PC-9 (cell line): Measurements from ENCODE around the gene ADGRE1. TPM values are rescaled to one million over a fixed set of nuclear protein-coding genes. Genes with fewer than 3 reads are reported as not detected.

Experiments
- BruUV-seq: library from RNA; stranded (reverse); fragments of 400-500 nt; replicated peaks from 2 replicates; lab custom pipeline; 2021; lab: Mats Ljungman, UMichigan
- CTCF ChIA-PET: fragments of 300-600 bp; sonication (Branson Sonifier 250); formaldehyde crosslinking; loops from one replicate; lab custom pipeline; 2022; ENCODE audit warnings: antibody characterized with exemption; lab: Charles Lee
- POLR2A ChIA-PET: fragments of 300-600 bp; sonication (Branson Sonifier 250); formaldehyde crosslinking; loops from one replicate; lab custom pipeline; 2022; ENCODE audit warnings: antibody characterized with exemption; ENCODE audit not compliant: unreplicated experiment; lab: Charles Lee
- DNase-seq, 2 experiments: peaks; one replicate each; pipeline versions ENCODE4 v3.0.0 to v3.0.0-alpha.2; 2015 to 2022; ENCODE audit warnings: mixed read lengths in 1 of 2
- H2AFZ ChIP-seq: fragments of 200-600 bp; sonication (generic); 2 replicates; pipeline ENCODE4 v1.8.1; 2017; ENCODE audit warnings: antibody characterized with exemption
- H3F3A ChIP-seq: fragments of 200-600 bp; sonication (generic); 2 replicates; pipeline ENCODE4 v1.8.1; 2017; ENCODE audit warnings: antibody characterized with exemption, mild to moderate bottlenecking, low read depth; ENCODE audit not compliant: insufficient read depth
- H3K27ac ChIP-seq: fragments of 200-600 bp; sonication (generic); 2 replicates; pipeline ENCODE4 v1.6.1; 2016; ENCODE audit warnings: mixed run types
- H3K27me3 ChIP-seq: fragments of 200-600 bp; sonication (generic); 2 replicates; pipeline ENCODE4 v1.6.1; 2016; ENCODE audit warnings: low read depth, mixed run types; ENCODE audit not compliant: insufficient read depth
- H3K36me3 ChIP-seq: fragments of 200-600 bp; sonication (generic); 2 replicates; pipeline ENCODE4 v1.6.1; 2016; ENCODE audit warnings: low read depth, mixed run types
- H3K4me1 ChIP-seq: fragments of 200-600 bp; sonication (generic); replicated peaks from 2 replicates; pipeline ENCODE4 v1.6.1; 2016; ENCODE audit warnings: mixed run types; ENCODE audit not compliant: insufficient read depth
- H3K4me2 ChIP-seq: fragments of 200-600 bp; sonication (generic); 2 replicates; pipeline ENCODE4 v1.6.1; 2017; ENCODE audit warnings: mixed run types
- H3K4me3 ChIP-seq: fragments of 200-600 bp; sonication (generic); 2 replicates; pipeline ENCODE4 v1.6.1; 2016; ENCODE audit warnings: mixed run types
- H3K79me2 ChIP-seq: fragments of 200-600 bp; sonication (generic); 2 replicates; pipeline ENCODE4 v1.6.1; 2017; ENCODE audit warnings: low read depth, mixed run types
- H3K9me2 ChIP-seq: fragments of 200-600 bp; sonication (generic); 2 replicates; pipeline ENCODE4 v1.8.1; 2017; ENCODE audit warnings: mild to moderate bottlenecking; ENCODE audit not compliant: insufficient read depth
- H3K9me3 ChIP-seq: fragments of 200-600 bp; sonication (generic); 2 replicates; pipeline ENCODE4 v1.8.1; 2016; ENCODE audit warnings: low read depth; ENCODE audit not compliant: insufficient read depth
- H4K20me1 ChIP-seq: fragments of 200-600 bp; sonication (generic); 2 replicates; pipeline ENCODE4 v1.8.1; 2017; ENCODE audit not compliant: insufficient read depth
- EZH2 ChIP-seq: fragments of 200-600 bp; sonication (generic); IDR thresholded peaks from 2 replicates; pipeline ENCODE4 v1.8.0; 2017; ENCODE audit warnings: antibody characterized with exemption, low read depth
- intact Hi-C: fragments of 100-400 bp; cut with micrococcal nuclease; formaldehyde crosslinking; loops from one replicate; pipeline ENCODE4 v1.10.0; 2022; ENCODE audit not compliant: unreplicated experiment
- total RNA-seq: library from RNA; stranded (reverse); gene quantifications from 2 replicates; pipeline ENCODE4 v1.2.3, GENCODE V29; 2021
- TF ChIP-seq, protein P1 (sequence below): fragments of 200-600 bp; sonication (generic); conservative IDR thresholded peaks from 2 replicates; pipeline ENCODE4 v1.6.1; 2017; ENCODE audit warnings: mixed run types, antibody characterized with exemption, mild to moderate bottlenecking, moderate library complexity

Gene ADGRE1
- total RNA-seq, 1 experiment from 2014 or later = not detected

DNA sequence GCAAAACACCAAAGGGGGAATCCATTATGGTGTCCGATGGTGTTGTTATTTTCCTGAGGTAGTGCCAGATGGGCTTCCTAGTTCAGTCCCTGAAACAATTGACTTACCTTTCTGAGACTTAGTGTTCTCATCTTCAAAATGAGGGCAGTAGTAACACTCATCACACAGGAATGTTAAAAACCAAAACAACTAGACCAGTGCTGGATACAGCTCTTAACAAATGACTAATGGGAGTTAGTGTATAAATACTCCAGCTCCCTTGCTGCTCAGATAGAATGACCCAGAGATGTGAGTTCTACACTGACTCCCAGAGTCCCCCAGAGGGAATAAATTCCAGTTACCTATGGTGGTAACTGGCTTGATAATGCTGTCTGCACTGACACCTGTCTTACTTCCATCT is 84.0 kb downstream of the ADGRE1 start:
- H3K4me1 ChIP-seq = no peaks in the 10 kb centered on the region
- H2AFZ ChIP-seq = no peak overlapping the region
- ChIA-PET POLR2A (no interaction called here), CTCF (no interaction called here)
- no peaks in the 10 kb centered on the region for H3K9me3 ChIP-seq
- no peaks in the 10 kb centered on the region for H4K20me1 ChIP-seq
- no peaks in the 10 kb centered on the region for H3F3A ChIP-seq
- H3K79me2 ChIP-seq = no peaks in the 10 kb centered on the region
- TF ChIP-seq EZH2 = no peak
- TF ChIP-seq, protein P1, sequence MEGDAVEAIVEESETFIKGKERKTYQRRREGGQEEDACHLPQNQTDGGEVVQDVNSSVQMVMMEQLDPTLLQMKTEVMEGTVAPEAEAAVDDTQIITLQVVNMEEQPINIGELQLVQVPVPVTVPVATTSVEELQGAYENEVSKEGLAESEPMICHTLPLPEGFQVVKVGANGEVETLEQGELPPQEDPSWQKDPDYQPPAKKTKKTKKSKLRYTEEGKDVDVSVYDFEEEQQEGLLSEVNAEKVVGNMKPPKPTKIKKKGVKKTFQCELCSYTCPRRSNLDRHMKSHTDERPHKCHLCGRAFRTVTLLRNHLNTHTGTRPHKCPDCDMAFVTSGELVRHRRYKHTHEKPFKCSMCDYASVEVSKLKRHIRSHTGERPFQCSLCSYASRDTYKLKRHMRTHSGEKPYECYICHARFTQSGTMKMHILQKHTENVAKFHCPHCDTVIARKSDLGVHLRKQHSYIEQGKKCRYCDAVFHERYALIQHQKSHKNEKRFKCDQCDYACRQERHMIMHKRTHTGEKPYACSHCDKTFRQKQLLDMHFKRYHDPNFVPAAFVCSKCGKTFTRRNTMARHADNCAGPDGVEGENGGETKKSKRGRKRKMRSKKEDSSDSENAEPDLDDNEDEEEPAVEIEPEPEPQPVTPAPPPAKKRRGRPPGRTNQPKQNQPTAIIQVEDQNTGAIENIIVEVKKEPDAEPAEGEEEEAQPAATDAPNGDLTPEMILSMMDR = no peak
- no peak overlapping the region for H3K27ac ChIP-seq
- intact Hi-C loops = no loop called here
- H3K27me3 ChIP-seq = peaks cover 61% of the 10 kb centered on the region
- no peak for DNase-seq
- H3K4me2 ChIP-seq = no peak overlapping the region
- no peaks in the 10 kb centered on the region for H3K9me2 ChIP-seq
- no peak overlapping the region for H3K4me3 ChIP-seq
- H3K36me3 ChIP-seq = no peaks in the 10 kb centered on the region
- BruUV-seq = no TSS peak

GRCh38 chr19:6976197-6976596 is 88.8 kb downstream of the ADGRE1 start:
- ChIA-PET POLR2A (interaction anchor here (0.9 kb wide), 1 partner anchor 104 kb away, joined by 4 read pairs; no protein-coding TSS in a partner anchor), CTCF (no interaction called here)
- H3K4me2 ChIP-seq = no peak overlapping the region
- peaks cover 6% of the 10 kb centered on the region; the same call in 1 of the 2 replicates for H3K9me3 ChIP-seq
- no TSS peak for BruUV-seq
- H3K9me2 ChIP-seq = no peaks in the 10 kb centered on the region
- no peaks in the 10 kb centered on the region for H3K4me1 ChIP-seq
- peaks cover 59% of the 10 kb centered on the region for H3K27me3 ChIP-seq
- H2AFZ ChIP-seq = no peak overlapping the region
- no peaks in the 10 kb centered on the region for H3K79me2 ChIP-seq
- no peaks in the 10 kb centered on the region for H3K36me3 ChIP-seq
- no peaks in the 10 kb centered on the region for H4K20me1 ChIP-seq
- DNase-seq = no peak
- no peak overlapping the region for H3K27ac ChIP-seq
- no peaks in the 10 kb centered on the region for H3F3A ChIP-seq
- H3K4me3 ChIP-seq = no peak overlapping the region
- TF ChIP-seq EZH2 = no peak
- TF ChIP-seq, protein P1 = no peak
- intact Hi-C loops = no loop called here

DNA sequence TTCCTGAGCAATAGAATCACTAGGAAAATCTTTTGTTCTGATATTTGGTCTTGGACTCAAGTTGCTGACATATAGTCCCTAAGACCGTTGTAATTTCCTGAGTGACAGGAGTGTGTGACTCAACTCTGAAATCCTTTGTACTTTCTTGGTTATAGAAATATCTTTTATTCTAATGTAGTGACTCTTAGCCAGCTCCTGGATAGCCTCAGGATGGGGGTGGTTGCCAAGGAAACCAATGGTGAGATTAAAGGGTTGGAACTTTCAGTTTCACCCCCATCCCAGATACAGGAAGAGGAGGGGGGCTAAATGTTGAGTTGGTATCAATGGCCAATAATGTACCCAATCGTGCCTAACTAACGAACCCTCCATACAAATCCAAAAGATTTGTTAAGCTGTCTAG is 92.0 kb downstream of the ADGRE1 start:
- BruUV-seq = no TSS peak
- Histone ChIP-seq H4K20me1 (no peaks in the 10 kb centered on the region), H3K27ac (no peak overlapping the region), H3K4me1 (no peaks in the 10 kb centered on the region), H3K9me2 (no peaks in the 10 kb centered on the region), H3K9me3 (peaks cover 9% of the 10 kb centered on the region; the same call in 1 of the 2 replicates), H3K4me3 (no peak overlapping the region), H3K4me2 (no peak overlapping the region), H3K79me2 (no peaks in the 10 kb centered on the region), H3F3A (no peaks in the 10 kb centered on the region), H2AFZ (no peak overlapping the region), H3K36me3 (no peaks in the 10 kb centered on the region), H3K27me3 (peaks cover 61% of the 10 kb centered on the region)
- intact Hi-C loops = no loop called here
- ChIA-PET CTCF (no interaction called here), POLR2A (no interaction called here)
- DNase-seq = no peak
- TF ChIP-seq EZH2 = no peak
- TF ChIP-seq, protein P1 = no peak
